IMR-90 (cell line): ENCODE results near the gene ALDH1A2. TPM values are rescaled to one million over a fixed set of nuclear protein-coding genes. Genes with fewer than 3 reads are reported as not detected.

Source experiments
- ATAC-seq: fragments of 200-7000 bp; cut with Tn5 transposase; 2 replicates; pipeline ENCODE4 v1.9.1; 2020; ENCODE audit warnings: low read depth, mild to moderate bottlenecking, moderate library complexity
- BruUV-seq: library from RNA; stranded (reverse); fragments of 400-500 nt; replicated peaks from 2 replicates; lab custom pipeline; 2021; lab: Mats Ljungman, UMichigan
- CTCF ChIA-PET: fragments of 300-600 bp; formaldehyde crosslinking; extraction: SDS; loops from one replicate; lab custom pipeline; 2021; ENCODE audit warnings: antibody characterized with exemption; lab: Yijun Ruan, JAX
- POLR2A ChIA-PET: fragments of 300-600 bp; sonication (Branson Sonifier 250); formaldehyde crosslinking; loops from one replicate; lab custom pipeline; 2022; ENCODE audit warnings: antibody characterized with exemption; ENCODE audit not compliant: unreplicated experiment; lab: Charles Lee
- DNase-seq: peaks from one replicate; pipeline ENCODE4 v3.0.0; 2013
- H2AFZ ChIP-seq: replicated peaks from 2 replicates; pipeline ENCODE3; 2013; ENCODE audit warnings: low read length, mild to moderate bottlenecking; ENCODE audit not compliant: poor library complexity
- H2AK5ac ChIP-seq: 2 replicates; pipeline ENCODE4 v1.6.1; 2013; ENCODE audit warnings: low read depth, low read length, inconsistent platforms
- H2AK9ac ChIP-seq: replicated peaks from 2 replicates; pipeline ENCODE3; 2013; ENCODE audit warnings: mild to moderate bottlenecking, low read depth, low read length, moderate library complexity; ENCODE audit not compliant: poor library complexity
- H2BK120ac ChIP-seq: 2 replicates; pipeline ENCODE4 v1.6.1; 2013; ENCODE audit warnings: low read depth, low read length, inconsistent platforms
- H2BK15ac ChIP-seq: 3 replicates; pipeline ENCODE4 v1.6.1; 2013; ENCODE audit warnings: low read depth, low read length, inconsistent platforms
- H2BK20ac ChIP-seq: 2 replicates; pipeline ENCODE4 v1.6.1; 2013; ENCODE audit warnings: low read depth, mild to moderate bottlenecking, inconsistent platforms, low read length, moderate library complexity
- H2BK5ac ChIP-seq: 2 replicates; pipeline ENCODE4 v1.6.1; 2013; ENCODE audit warnings: mild to moderate bottlenecking, low read depth, low read length, inconsistent platforms; ENCODE audit not compliant: poor library complexity, severe bottlenecking
- H3K14ac ChIP-seq: replicated peaks from 2 replicates; pipeline ENCODE4 v1.6.1; 2013; ENCODE audit warnings: low read depth, low read length, inconsistent platforms
- H3K18ac ChIP-seq: 2 replicates; pipeline ENCODE4 v1.6.1; 2013; ENCODE audit warnings: low read depth, low read length, control low read depth
- H3K23ac ChIP-seq: 2 replicates; pipeline ENCODE4 v1.6.1; 2013; ENCODE audit warnings: low read depth, low read length, inconsistent platforms
- H3K27ac ChIP-seq: 2 replicates; pipeline ENCODE4 v1.5.1; 2013; ENCODE audit warnings: mild to moderate bottlenecking, control low read depth, low read length; ENCODE audit not compliant: insufficient read depth
- H3K27me3 ChIP-seq: 2 replicates; pipeline ENCODE4 v1.6.1; 2013; ENCODE audit warnings: low read length; ENCODE audit not compliant: control insufficient read depth, insufficient read depth
- H3K36me3 ChIP-seq: 2 replicates; pipeline ENCODE4 v1.6.1; 2013; ENCODE audit warnings: low read length, mixed read lengths; ENCODE audit not compliant: control insufficient read depth, insufficient read depth
- H3K4ac ChIP-seq: 2 replicates; pipeline ENCODE4 v1.6.1; 2013; ENCODE audit warnings: low read depth, low read length, inconsistent platforms
- H3K4me1 ChIP-seq: 2 replicates; pipeline ENCODE4 v1.6.1; 2013; ENCODE audit warnings: low read length, mixed read lengths; ENCODE audit not compliant: control insufficient read depth, insufficient read depth
- H3K4me2 ChIP-seq: 2 replicates; pipeline ENCODE4 v1.6.1; 2013; ENCODE audit warnings: low read depth, mild to moderate bottlenecking, control low read depth, low read length, moderate library complexity
- H3K4me3 ChIP-seq: 2 replicates; pipeline ENCODE4 v1.5.1; 2013; ENCODE audit warnings: low read depth, mild to moderate bottlenecking, control low read depth, low read length, moderate library complexity; ENCODE audit not compliant: insufficient read depth
- H3K56ac ChIP-seq: 2 replicates; pipeline ENCODE4 v1.6.1; 2013; ENCODE audit warnings: low read length, inconsistent platforms; ENCODE audit not compliant: insufficient read depth; ENCODE audit errors: extremely low read depth
- H3K79me1 ChIP-seq, 2 experiments: 2 replicates each; pipeline ENCODE4 v1.6.1; 2013; ENCODE audit warnings: low read length in 2 of 2, inconsistent platforms in 1 of 2, low read depth in 1 of 2
- H3K9ac ChIP-seq: 2 replicates; pipeline ENCODE4 v1.6.1; 2013; ENCODE audit warnings: low read depth, low read length, control low read depth
- H3K9me1 ChIP-seq: 2 replicates; pipeline ENCODE4 v1.6.1; 2013; ENCODE audit warnings: low read length, inconsistent platforms; ENCODE audit not compliant: insufficient read depth
- H3K9me3 ChIP-seq: 2 replicates; pipeline ENCODE4 v1.6.1; 2013; ENCODE audit warnings: low read length; ENCODE audit not compliant: control insufficient read depth, insufficient read depth
- H4K20me1 ChIP-seq: 2 replicates; pipeline ENCODE4 v1.6.1; 2013; ENCODE audit warnings: low read length, inconsistent platforms; ENCODE audit not compliant: insufficient read depth
- H4K5ac ChIP-seq: 2 replicates; pipeline ENCODE4 v1.6.1; 2013; ENCODE audit warnings: mild to moderate bottlenecking, low read depth, low read length, control low read depth
- H4K8ac ChIP-seq, 2 experiments: 2 replicates each; pipeline ENCODE4 v1.6.1; 2013; ENCODE audit warnings: low read depth in 2 of 2, low read length in 2 of 2, control low read depth in 1 of 2, inconsistent platforms in 1 of 2
- H4K91ac ChIP-seq: 2 replicates; pipeline ENCODE4 v1.6.1; 2013; ENCODE audit warnings: low read depth, low read length, inconsistent platforms; ENCODE audit not compliant: insufficient read depth
- FOS ChIP-seq: fragments of 150-350 bp; IDR thresholded peaks from 2 replicates; pipeline ENCODE4 v1.6.1; 2016; ENCODE audit warnings: low read depth, low read length
- SMC3 ChIP-seq: fragments of 150-350 bp; IDR thresholded peaks from 2 replicates; pipeline ENCODE4 v1.6.1; 2016; ENCODE audit warnings: low read depth, mild to moderate bottlenecking, antibody characterized with exemption, low read length, moderate library complexity
- WGBS, 2 experiments: methylation state at CpG; one replicate each; pipeline versions ENCODE4 v1.1.5 to v1.1.7; 2013; ENCODE audit warnings: missing lambda C conversion rate in 2 of 2; ENCODE audit not compliant: insufficient read length in 1 of 2; ENCODE audit errors: extremely low coverage in 2 of 2; 5-methylcytosine and 5-hydroxymethylcytosine counted together
- dilution Hi-C: fragments of 300-500 bp; cut with HindIII; formaldehyde crosslinking; loops from one replicate; pipeline ENCODE4 v1.14.3; 2018; ENCODE audit warnings: low sequenced_read_pairs; ENCODE audit not compliant: unreplicated experiment
- in situ Hi-C: fragments of 300-500 bp; cut with MboI; formaldehyde crosslinking; loops from 3 replicates; pipeline ENCODE4 v1.14.3; 2019; ENCODE audit warnings: low sequenced_read_pairs, inconsistent platforms, mixed read lengths
- intact Hi-C: fragments of 100-400 bp; cut with micrococcal nuclease; formaldehyde crosslinking; loops from 2 replicates; pipeline ENCODE4 v1.10.0; 2022
- polyA plus RNA-seq, 3 experiments: library from polyadenylated mRNA; depleted of rRNA; stranded (reverse); fragments of >200 nt; gene quantifications; 2 replicates each; pipeline ENCODE4 v1.2.3, GENCODE V29; 2012; ENCODE audit warnings: low replicate concordance in 1 of 3
- total RNA-seq: library from RNA; depleted of rRNA; stranded (reverse); fragments of >200 nt; gene quantifications from 2 replicates; pipeline ENCODE4 v1.2.3, GENCODE V29; 2012

ALDH1A2 gene
- total and polyA plus RNA-seq, 2 of the 4 experiments (the other 2 are of a cell fraction): not detected

DNA sequence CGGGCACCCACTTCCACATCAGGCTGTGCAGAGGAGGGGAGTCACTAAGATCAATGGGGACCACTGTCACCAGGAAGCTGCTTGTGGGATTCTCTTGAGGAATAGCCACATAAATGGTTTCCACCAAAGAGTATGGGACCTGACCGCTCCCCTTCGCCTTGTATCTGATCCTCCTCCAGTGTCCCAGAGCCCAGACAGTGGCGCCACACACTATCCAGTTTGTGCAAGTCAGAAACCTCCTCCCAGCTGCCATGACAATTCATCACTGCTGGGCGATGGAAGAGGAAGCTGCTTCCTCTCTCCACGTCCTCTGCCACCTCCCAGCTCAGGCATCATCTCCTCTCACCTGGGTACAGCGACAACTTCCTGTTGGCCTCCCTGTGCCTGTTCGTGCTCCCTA, 147.5 kb downstream of the ALDH1A2 start:
- no peak overlapping the region for H3K4me3 ChIP-seq
- no peaks in the 10 kb centered on the region for H3K9me3 ChIP-seq
- H4K5ac ChIP-seq: no peak overlapping the region
- no peak overlapping the region for H2AK9ac ChIP-seq
- no peak overlapping the region for H4K91ac ChIP-seq
- H3K4me1 ChIP-seq: no peaks in the 10 kb centered on the region
- CTCF ChIA-PET: no interaction called here
- BruUV-seq: no TSS peak
- no peak overlapping the region for H3K4me2 ChIP-seq
- in situ Hi-C loops: no loop called here
- no peak overlapping the region for H2BK15ac ChIP-seq
- H3K36me3 ChIP-seq: no peaks in the 10 kb centered on the region
- intact Hi-C loops: no loop called here
- dilution Hi-C loops: no loop called here
- peaks cover 1% of the 10 kb centered on the region for H3K27me3 ChIP-seq
- H2AFZ ChIP-seq: no peak overlapping the region
- H3K9ac ChIP-seq: no peak overlapping the region
- no peak overlapping the region for H3K27ac ChIP-seq
- no peak overlapping the region for H4K8ac ChIP-seq
- H3K23ac ChIP-seq: no peak overlapping the region
- no peak overlapping the region for H2BK20ac ChIP-seq
- H3K79me1 ChIP-seq: no peaks in the 10 kb centered on the region
- H4K20me1 ChIP-seq: no peaks in the 10 kb centered on the region
- no peaks in the 10 kb centered on the region for H3K9me1 ChIP-seq
- no peak overlapping the region for H3K18ac ChIP-seq
- no peak overlapping the region for H2BK5ac ChIP-seq
- POLR2A ChIA-PET: no interaction called here
- ATAC-seq (no peak), DNase-seq (no peak)
- no peak overlapping the region for H2BK120ac ChIP-seq
- 94% methylated on average over 3 of the region's 8 CpGs; no CpG with 5 or more reads in 1 of the 2 experiments for WGBS, 2 experiments
- no peak overlapping the region for H3K56ac ChIP-seq
- H2AK5ac ChIP-seq: no peak overlapping the region
- no peak overlapping the region for H3K14ac ChIP-seq
- TF ChIP-seq FOS (no peak), SMC3 (no peak)
- H3K4ac ChIP-seq: no peak overlapping the region
